ENCODE results near the gene COMT.
A peak's percentile ranks its signal among the peaks of the same experiment; 100 is the strongest.
"Not testable (repeated sequence)": the region's sequence is repeated elsewhere in the genome, so short reads cannot be mapped to it uniquely, and the experiment has no call there.

Gene COMT

DNA sequence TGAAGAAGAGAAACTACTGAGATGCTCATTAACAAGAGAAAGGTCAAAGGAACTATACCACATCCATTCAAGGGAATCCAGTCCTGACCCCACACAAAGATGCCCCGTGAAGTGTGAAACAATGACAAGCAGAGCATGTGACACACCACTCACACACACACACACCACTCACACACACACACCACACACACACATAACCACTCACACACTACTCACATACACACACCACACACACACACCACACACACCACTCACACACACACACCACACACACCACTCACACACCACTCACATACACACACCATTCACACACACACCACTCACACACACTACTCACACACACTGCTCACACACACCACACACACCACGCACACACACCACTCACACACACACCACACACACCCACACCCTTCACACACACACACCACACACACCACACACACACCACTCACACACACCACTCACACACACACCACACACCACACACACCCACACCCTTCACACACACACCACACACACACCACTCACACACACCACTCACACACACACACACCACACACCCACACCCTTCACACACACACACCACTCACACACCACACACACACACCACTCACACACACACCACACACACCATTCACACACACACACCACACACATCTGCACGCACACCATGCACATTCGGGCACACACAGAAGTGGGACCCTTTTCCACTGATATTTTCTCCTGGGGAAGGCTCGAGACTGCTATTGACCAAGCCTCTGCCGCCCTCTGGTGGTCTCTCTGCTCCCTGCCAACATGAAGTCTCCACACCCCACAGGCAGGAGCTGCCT lies 32.0 kb upstream of the COMT start:
- peak; percentile 65 to 66 for DNase-seq (ENCODE audit: low read depth in 2 of 2)

GRCh38 chr22:19910180-19910744 lies 31.3 kb upstream of the COMT start:
- no peak for DNase-seq (ENCODE audit: low read depth in 2 of 2)

GRCh38 chr22:19911540-19912270 lies 29.9 kb upstream of the COMT start:
- no peak for DNase-seq (ENCODE audit: low read depth in 2 of 2)

DNA sequence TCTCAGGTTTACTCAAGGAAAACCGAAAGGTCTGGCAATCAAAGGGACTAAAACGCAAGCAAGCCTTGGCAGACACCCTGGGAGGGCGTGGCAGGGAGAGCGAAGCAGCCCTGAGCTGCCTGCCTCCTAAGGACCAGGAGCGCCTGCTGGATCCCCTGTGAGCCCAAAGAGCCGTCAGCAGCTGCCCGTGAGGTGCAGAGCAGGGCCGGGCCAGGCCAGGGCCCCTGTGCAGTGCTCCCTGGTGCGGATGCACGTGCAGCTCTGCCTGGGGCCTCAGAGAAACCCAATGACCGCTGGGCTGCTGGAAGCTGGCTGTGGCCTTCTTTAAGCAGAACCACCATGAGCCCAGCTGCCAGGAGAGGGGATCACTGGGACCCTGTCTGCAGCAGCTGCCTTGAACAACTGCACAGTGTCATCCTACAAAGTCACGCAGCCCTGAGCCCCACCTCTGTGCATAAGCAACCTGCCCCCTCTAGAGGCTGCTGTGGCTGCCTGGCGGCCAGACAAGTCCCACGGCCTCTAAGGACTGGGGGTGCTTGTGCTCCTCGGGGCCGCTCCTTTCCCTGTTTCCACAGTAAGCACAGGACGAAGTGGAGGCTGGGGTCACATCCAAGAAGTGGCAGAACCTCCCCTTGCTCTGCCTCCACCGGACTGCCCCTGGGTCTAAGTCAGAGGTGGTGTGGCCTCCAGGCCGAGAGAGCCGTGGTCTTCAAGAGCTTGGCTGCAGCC lies 29.1 kb upstream of the COMT start:
- DNase-seq (ENCODE audit: low read depth in 2 of 2), result no peak

- DNase-seq (ENCODE audit: low read depth in 2 of 2), result no peak
Observed at GRCh38 chr22:19913337-19913936, 28.1 kb upstream of the COMT start.

DNA sequence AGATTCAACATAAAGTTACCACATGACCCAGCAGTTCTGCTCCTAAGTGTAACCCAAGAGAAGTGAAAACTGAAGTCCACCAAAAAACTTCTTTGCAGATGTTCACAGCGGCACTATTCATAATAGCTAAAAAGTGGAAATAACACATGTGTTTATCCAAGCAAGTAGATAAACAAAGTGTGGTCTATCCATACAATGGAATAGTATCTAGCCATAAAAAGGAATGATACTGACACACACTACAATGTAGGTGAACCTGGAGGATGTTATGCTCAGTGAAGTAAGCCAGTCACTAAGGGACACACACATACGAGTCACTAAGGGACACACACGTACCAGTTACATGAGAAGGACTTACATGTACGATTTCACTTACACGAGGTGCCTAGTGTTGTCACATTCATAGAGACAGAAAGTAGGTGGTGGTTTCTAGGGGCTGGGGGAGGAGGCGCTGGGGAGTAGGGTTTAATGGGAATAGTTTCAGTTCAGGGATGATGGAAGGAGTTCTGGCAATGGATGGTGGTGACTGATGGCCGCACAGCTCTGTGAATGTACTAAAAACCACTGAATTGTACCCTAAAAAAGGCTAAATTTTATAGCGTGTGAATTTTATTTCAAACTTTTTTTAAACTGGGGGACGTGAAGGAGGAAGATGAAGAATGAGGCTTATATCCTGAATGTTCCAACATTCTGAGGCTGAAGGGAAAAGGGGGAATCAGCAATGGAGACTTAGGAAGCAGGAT lies 27.2 kb upstream of the COMT start:
- no peak for DNase-seq (ENCODE audit: low read depth in 2 of 2)

GRCh38 chr22:19915287-19915954 lies 26.2 kb upstream of the COMT start:
- no peak for DNase-seq (ENCODE audit: low read depth in 2 of 2)

- DNase-seq (ENCODE audit: low read depth in 2 of 2), result no peak
Observed at GRCh38 chr22:19916006-19916405, 25.6 kb upstream of the COMT start.

DNA sequence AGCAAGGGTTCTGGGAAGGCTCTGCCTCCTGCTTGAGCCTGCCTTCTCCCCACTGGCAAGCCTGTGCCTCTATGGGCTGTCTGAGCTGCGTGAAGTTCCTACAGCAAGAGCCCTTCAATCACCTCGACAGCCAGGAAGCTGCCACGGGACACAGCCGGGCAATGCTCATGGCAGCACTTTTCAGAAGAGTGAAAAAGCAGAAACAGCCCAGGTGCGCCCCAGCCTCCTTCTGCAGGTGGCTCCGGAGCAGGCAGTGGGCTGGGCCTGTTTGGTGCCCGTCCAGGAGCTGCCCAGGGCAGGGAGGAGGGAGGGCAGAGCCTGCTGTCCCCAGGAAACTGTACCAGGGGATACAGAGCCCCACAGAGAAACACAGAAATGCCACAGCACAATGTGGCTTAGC lies 24.6 kb upstream of the COMT start:
- no peak for DNase-seq (ENCODE audit: low read depth in 2 of 2)

DNA sequence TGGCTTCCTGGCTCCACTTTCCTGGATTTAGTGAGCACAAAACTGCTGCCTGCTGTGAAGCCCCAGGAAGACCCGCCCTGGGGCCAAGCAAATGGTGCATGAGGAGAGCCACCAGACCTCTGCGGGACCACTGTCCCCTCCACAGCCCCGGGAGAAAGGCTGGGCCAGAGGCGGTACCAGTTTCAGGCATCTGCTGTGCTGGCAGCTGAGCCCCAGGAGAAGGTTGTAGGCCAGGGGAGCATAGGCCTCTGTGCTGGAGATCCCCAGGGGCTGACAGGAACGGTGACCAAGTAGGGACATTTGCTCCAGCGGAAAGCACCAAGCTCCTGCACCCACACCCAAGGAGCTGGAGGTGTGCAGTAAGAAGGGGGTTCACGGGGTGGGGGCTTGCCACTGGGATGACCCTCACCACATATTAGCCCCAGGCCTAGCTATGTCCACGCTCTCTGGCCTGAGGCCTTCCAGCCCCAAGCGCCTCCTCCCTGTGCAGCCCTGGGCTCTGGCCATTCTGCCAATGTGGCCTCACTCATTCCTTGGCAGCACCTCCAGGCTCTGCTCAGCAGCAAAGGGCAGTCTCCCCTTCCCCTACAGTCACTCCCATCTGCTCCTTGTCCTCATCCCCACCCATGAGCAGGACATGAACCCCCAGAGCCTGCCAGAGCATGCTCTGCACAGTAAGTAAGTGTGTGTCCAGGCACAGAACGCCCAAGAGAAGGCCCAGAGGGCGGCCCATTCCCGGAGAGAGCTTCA lies 24.0 kb upstream of the COMT start:
- DNase-seq (ENCODE audit: low read depth in 2 of 2), result no peak

DNA sequence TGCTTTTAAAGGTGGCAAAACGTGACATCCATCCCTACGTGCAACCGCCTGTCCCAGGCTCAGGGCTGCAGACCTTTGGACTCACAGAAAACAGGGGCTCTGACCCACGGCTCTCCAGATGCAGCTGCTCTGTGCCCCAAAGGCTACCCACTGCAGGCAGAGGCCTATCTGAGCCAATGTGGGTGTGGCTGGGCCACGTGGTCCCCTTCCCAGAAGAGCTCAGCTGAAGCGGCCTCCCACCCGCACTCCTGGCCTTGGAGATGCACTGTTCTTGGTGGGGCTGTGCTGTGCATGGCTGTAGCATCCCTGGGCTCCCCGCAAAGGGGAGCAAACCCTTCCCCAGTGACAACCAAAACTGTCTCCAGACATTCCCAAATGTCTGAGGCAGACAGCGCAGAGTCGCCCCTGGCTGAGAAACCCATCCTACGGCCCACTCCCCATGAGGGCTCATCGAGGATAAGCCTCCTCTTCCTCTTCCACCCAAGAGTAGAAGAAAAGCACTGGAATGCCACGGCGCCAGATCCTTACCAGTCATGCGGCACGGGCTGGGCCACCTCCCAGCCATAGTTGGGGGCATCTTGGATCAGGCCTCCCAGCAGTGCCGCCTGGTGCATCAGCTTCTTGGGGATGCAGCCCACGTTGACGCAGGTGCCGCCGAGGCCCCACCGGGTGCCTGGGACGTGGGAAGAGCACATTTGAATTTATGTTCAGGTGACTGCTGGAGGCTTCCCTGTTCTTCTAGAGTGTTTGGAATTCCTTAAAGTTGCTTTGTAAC lies 23.1 kb upstream of the COMT start:
- no peak for DNase-seq (ENCODE audit: low read depth in 2 of 2)

DNA sequence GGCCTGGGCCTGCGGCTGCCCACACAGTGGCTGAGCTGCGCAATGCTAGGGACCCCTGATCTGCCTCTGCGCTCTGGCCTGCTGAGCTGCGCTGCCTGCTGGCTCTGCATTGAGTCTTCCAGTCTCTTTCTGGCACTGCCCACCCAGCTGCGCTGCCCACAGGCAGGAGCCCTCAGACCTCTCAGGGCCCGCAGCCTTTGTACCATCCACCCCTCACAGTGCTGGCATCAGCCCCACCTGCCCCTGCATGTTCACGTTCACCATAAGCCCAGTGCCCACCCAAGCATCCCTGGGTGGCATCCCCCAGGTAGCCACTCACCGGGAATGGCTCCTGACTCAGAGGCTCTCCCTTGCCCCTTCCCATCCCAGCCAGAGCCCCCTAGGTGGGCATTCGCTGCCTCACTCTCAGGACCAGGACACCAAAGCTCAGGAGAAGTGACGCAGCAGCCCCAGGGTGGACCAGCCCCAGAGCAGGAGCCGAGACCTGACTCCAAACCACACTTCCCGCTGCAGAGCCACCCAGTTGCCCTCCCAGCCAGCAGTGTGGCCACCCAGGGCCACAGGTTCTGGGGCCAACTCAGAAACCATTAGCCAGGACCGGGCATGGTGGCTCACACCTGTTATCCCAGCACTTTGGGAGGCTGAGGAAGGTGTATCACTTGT lies 21.7 kb upstream of the COMT start:
- DNase-seq (ENCODE audit: low read depth in 2 of 2), result no peak

GRCh38 chr22:19921544-19922081 lies 20.0 kb upstream of the COMT start:
- DNase-seq (ENCODE audit: low read depth in 2 of 2), result no peak

GRCh38 chr22:19923914-19924513 lies 17.6 kb upstream of the COMT start:
- no peak for DNase-seq (ENCODE audit: low read depth in 2 of 2)

DNA sequence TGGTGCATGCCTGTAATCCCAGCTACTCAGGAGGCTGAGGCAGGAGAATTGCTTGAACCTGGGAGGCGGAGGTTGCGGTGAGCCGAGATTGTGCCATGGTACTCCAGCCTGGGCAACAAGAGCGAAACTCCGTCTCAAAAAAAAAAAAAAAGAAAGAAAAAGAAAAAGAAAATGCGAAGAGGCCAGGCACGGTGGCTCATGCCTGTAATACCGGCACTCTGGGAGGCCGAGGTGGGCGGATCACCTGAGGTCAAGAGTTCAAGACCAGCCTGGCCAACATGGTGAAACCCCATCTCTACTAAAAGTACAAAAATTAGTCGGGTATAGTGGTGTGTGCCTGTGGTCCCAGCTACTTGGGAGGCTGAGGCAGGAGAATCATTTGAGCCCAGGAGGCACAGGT lies 15.5 kb upstream of the COMT start:
- DNase-seq (ENCODE audit: low read depth in 2 of 2), result not testable (repeated sequence)

DNA sequence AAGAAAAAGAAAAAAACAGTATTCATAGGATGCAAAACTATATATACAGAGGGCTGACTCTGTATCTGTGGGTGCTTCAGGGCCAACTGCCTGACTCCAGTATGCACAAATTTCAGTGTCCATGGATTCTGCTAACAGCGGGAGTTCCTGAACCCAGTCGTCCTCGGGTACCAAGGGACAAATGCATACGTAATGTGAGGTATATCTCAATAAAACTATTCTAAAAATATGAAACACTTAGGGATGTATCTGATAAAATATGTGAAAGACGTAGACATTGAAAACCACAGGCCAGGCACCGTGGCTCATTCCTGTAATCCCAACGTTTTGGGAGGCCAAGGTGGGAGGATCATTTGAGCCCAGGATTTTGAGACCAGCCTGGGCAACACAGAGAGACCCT lies 13.9 kb upstream of the COMT start:
- DNase-seq (ENCODE audit: low read depth in 2 of 2), result no peak

- no peak for DNase-seq (ENCODE audit: low read depth in 2 of 2)
Observed at GRCh38 chr22:19928207-19928606, 13.4 kb upstream of the COMT start.

Data from stimulated activated CD8-positive, alpha-beta memory T cell treated with anti-CD3 and anti-CD28 coated beads, Interleukin-7, amount 100 ng/mL, for 4 hours (primary cell).